Kidney (tissue), 14 donors: ENCODE results near the gene PDE6B. TPM values are rescaled to one million over a fixed set of nuclear protein-coding genes. Genes with fewer than 3 reads are reported as not detected.

Source experiments
- DNase-seq, 5 donors: peaks; one replicate each; pipeline ENCODE4 v3.0.0-alpha.2; 2013 to 2020
- FAIRE-seq: peaks from 2 replicates; lab custom pipeline; 2012; peaks lifted over from hg19 to GRCh38; lab: Jason Lieb, UNC
- H3K27ac ChIP-seq, 2 donors: one replicate each; pipeline ENCODE4 v1.7.0; 2013; ENCODE audit warnings: low read depth in 2 of 2, low read length in 2 of 2, inconsistent platforms in 1 of 2
- H3K27me3 ChIP-seq: one replicate; pipeline ENCODE4 v1.7.1; 2013; ENCODE audit warnings: low read length, inconsistent platforms; ENCODE audit not compliant: control insufficient read depth, insufficient read depth
- H3K36me3 ChIP-seq, 3 donors: one replicate each; pipeline versions ENCODE4 v1.7.0 to v1.7.1; 2013; ENCODE audit warnings: low read length in 3 of 3, control low read depth in 1 of 3, inconsistent platforms in 1 of 3; ENCODE audit not compliant: insufficient read depth in 3 of 3, control insufficient read depth in 2 of 3
- H3K4me1 ChIP-seq, 3 donors: one replicate each; pipeline versions ENCODE4 v1.7.0 to v1.7.1; 2013; ENCODE audit warnings: low read length in 3 of 3, inconsistent platforms in 1 of 3, low read depth in 1 of 3; ENCODE audit not compliant: control insufficient read depth in 2 of 3, insufficient read depth in 2 of 3
- H3K4me3 ChIP-seq, 3 donors: one replicate each; pipeline versions ENCODE4 v1.7.0 to v1.8.1; 2013; ENCODE audit warnings: low read length in 3 of 3, control low read depth in 1 of 3, inconsistent platforms in 1 of 3
- H3K9ac ChIP-seq, 3 donors: one replicate each; pipeline versions ENCODE4 v1.7.0 to v1.7.1; 2013; ENCODE audit warnings: low read length in 3 of 3, control low read depth in 1 of 3, inconsistent platforms in 1 of 3
- H3K9me3 ChIP-seq, 3 donors: one replicate each; pipeline versions ENCODE4 v1.7.0 to v1.7.1; 2013; ENCODE audit warnings: low read length in 3 of 3, control low read depth in 1 of 3, inconsistent platforms in 1 of 3; ENCODE audit not compliant: control insufficient read depth in 2 of 3, insufficient read depth in 1 of 3
- CTCF ChIP-seq: IDR thresholded peaks from 3 replicates; pipeline ENCODE4 v1.5.1; 2012; ENCODE audit warnings: mild to moderate bottlenecking, moderate library complexity, borderline replicate concordance; ENCODE audit not compliant: insufficient read depth; ENCODE audit errors: extremely low read depth
- intact Hi-C: fragments of 100-400 bp; cut with DNase I; formaldehyde crosslinking; loops from one replicate; pipeline ENCODE4 v1.11.1; 2022
- polyA plus RNA-seq: library from polyadenylated mRNA; stranded (reverse); fragments of 350-450 nt; fragmentation: Illumina TruSeq; extraction: RNeasy Lipid Tissue Mini Kit (QIAGEN cat#74804); gene quantifications from one replicate; pipeline ENCODE4 v1.2.3, GENCODE V29; 2014; ENCODE audit warnings: low read depth, low replicate concordance; ENCODE audit not compliant: insufficient read depth
- total RNA-seq: library from RNA; stranded (reverse); fragmentation: NEBNext Ultra II Directional; extraction: Animal tissue kit (Norgen Biotek cat#: 25700); gene quantifications from one replicate; pipeline ENCODE4 v1.2.1, GENCODE V29; 2021
- donor health status: control.
- donor health status: control.
- donor health status: control.
- donor health status: control.
- donor health status: control.
- donor health status: DM: yes; HTN: yes; CAD: no.
- donor health status: Normal renal cell carcinoma (clear cell type).

Gene PDE6B
- total and polyA plus RNA-seq, 2 donors from 2014 or later, result 10.7 to 10.8 TPM

- intact Hi-C loops, result no loop called here
- TF ChIP-seq CTCF, result no peak
- H3K9me3 ChIP-seq, result no peaks in the 10 kb centered on the region
- no peak overlapping the region for H3K9ac ChIP-seq
- no peaks in the 10 kb centered on the region for H3K27me3 ChIP-seq
- FAIRE-seq (no peak), DNase-seq (peak in 2 of 5 donors; percentile 8 to 65)
- H3K4me3 ChIP-seq, result no peak overlapping the region
- no peaks in the 10 kb centered on the region for H3K4me1 ChIP-seq
- H3K27ac ChIP-seq, result no peak overlapping the region
- no peaks in the 10 kb centered on the region for H3K36me3 ChIP-seq
Measured at GRCh38 chr4:612052-612748, 13.2 kb upstream of the PDE6B start.

GRCh38 chr4:612749-613125, 12.6 kb upstream of the PDE6B start:
- intact Hi-C loops, result no loop called here
- Histone ChIP-seq H3K27me3 (no peaks in the 10 kb centered on the region), H3K9ac (no peak overlapping the region), H3K36me3 (no peaks in the 10 kb centered on the region), H3K4me1 (no peaks in the 10 kb centered on the region), H3K4me3 (no peak overlapping the region), H3K9me3 (no peaks in the 10 kb centered on the region), H3K27ac (no peak overlapping the region)
- TF ChIP-seq CTCF, result no peak
- DNase-seq, result no peak
- no peak for FAIRE-seq

GRCh38 chr4:613126-613525, 12.2 kb upstream of the PDE6B start:
- H3K4me1 ChIP-seq, result no peaks in the 10 kb centered on the region
- intact Hi-C loops, result no loop called here
- no peak for TF ChIP-seq CTCF
- no peaks in the 10 kb centered on the region for H3K27me3 ChIP-seq
- no peak overlapping the region for H3K9ac ChIP-seq
- no peak overlapping the region for H3K27ac ChIP-seq
- H3K36me3 ChIP-seq, result no peaks in the 10 kb centered on the region
- FAIRE-seq (no peak), DNase-seq (no peak)
- no peak overlapping the region for H3K4me3 ChIP-seq
- no peaks in the 10 kb centered on the region for H3K9me3 ChIP-seq

GRCh38 chr4:616091-616490, 9.3 kb upstream of the PDE6B start:
- FAIRE-seq, result no peak
- no peaks in the 10 kb centered on the region for H3K9me3 ChIP-seq
- H3K27ac ChIP-seq, result no peak overlapping the region
- no peak overlapping the region for H3K9ac ChIP-seq
- no peak for DNase-seq
- no peaks in the 10 kb centered on the region for H3K27me3 ChIP-seq
- no peaks in the 10 kb centered on the region for H3K4me1 ChIP-seq
- no peak for TF ChIP-seq CTCF
- intact Hi-C loops, result no loop called here
- no peak overlapping the region for H3K4me3 ChIP-seq
- H3K36me3 ChIP-seq, result no peaks in the 10 kb centered on the region
